ENCODE measurements around the gene ARMC9.

ARMC9 gene

GRCh38 chr2:231360401-231360800 lies 162.0 kb downstream of the ARMC9 start:
- H3K4me3 ChIP-seq (ENCODE audit: low read length): no peak overlapping the region
- DNase-seq (ENCODE audit: low read depth): no peak
- no peak for TF ChIP-seq CTCF (conservative IDR thresholded peaks at IDR 0.05; ENCODE audit: low read length)

- DNase-seq (ENCODE audit: low read depth): no peak
- H3K4me3 ChIP-seq (ENCODE audit: low read length): no peak overlapping the region
Measured at GRCh38 chr2:231360881-231361371, 162.5 kb downstream of the ARMC9 start.

GRCh38 chr2:231361701-231362554 lies 163.5 kb downstream of the ARMC9 start:
- no peak for TF ChIP-seq CTCF (conservative IDR thresholded peaks at IDR 0.05; ENCODE audit: low read length)
- no peak overlapping the region for H3K4me3 ChIP-seq (ENCODE audit: low read length)
- no peak for DNase-seq (ENCODE audit: low read depth)

More at GRCh38 chr2:231360881-231361371, 162.5 kb downstream of the ARMC9 start:
- TF ChIP-seq CTCF (conservative IDR thresholded peaks at IDR 0.05; ENCODE audit: low read length): no peak

GRCh38 chr2:231362555-231363184 lies 164.2 kb downstream of the ARMC9 start:
- DNase-seq (ENCODE audit: low read depth): no peak
- no peak for TF ChIP-seq CTCF (conservative IDR thresholded peaks at IDR 0.05; ENCODE audit: low read length)
- no peak overlapping the region for H3K4me3 ChIP-seq (ENCODE audit: low read length)

- TF ChIP-seq CTCF (conservative IDR thresholded peaks at IDR 0.05; ENCODE audit: low read length): no peak
- DNase-seq (ENCODE audit: low read depth): no peak
- H3K4me3 ChIP-seq (ENCODE audit: low read length): no peak overlapping the region
Measured at GRCh38 chr2:231364061-231364460, 165.6 kb downstream of the ARMC9 start.

GRCh38 chr2:231364961-231365810 lies 166.8 kb downstream of the ARMC9 start:
- no peak overlapping the region for H3K4me3 ChIP-seq (ENCODE audit: low read length)
- TF ChIP-seq CTCF (conservative IDR thresholded peaks at IDR 0.05; ENCODE audit: low read length): no peak
- peak; percentile 72 for DNase-seq (ENCODE audit: low read depth)

Measured in AG10803 (cell line).